Cardiac fibroblast (primary cell): Measurements from ENCODE around the gene CHMP4B.

Source experiments
- DNase-seq, 2 donors: peaks; one replicate each; pipeline versions ENCODE4 v3.0.0 to v3.0.0-alpha.2; 2010; ENCODE audit warnings: low read depth in 2 of 2
- H3K4me3 ChIP-seq, 2 donors: replicated peaks in 1 of 2; 1 replicate in 1 of 2; 2 replicates in 1 of 2; pipeline ENCODE4 v1.5.1; 2011; ENCODE audit warnings: low read depth in 2 of 2, low read length in 2 of 2, mild to moderate bottlenecking in 2 of 2, moderate library complexity in 1 of 2
- CTCF ChIP-seq: IDR thresholded peaks from one replicate; pipeline ENCODE4 v1.5.1; 2011; ENCODE audit warnings: low read depth, mild to moderate bottlenecking, low read length, inconsistent platforms

Gene CHMP4B

GRCh38 chr20:33880396-33880795, 69.2 kb downstream of the CHMP4B start:
- no peak for DNase-seq
- TF ChIP-seq CTCF: no peak

GRCh38 chr20:33881989-33882388, 70.8 kb downstream of the CHMP4B start:
- no peak overlapping the region for H3K4me3 ChIP-seq
- no peak for DNase-seq
- TF ChIP-seq CTCF: no peak

More at GRCh38 chr20:33880396-33880795, 69.2 kb downstream of the CHMP4B start:
- no peak overlapping the region for H3K4me3 ChIP-seq

- no peak for DNase-seq
- H3K4me3 ChIP-seq: no peak overlapping the region
Observed at GRCh38 chr20:33882481-33882880, 71.3 kb downstream of the CHMP4B start.

GRCh38 chr20:33883164-33883563, 72.0 kb downstream of the CHMP4B start:
- no peak for TF ChIP-seq CTCF
- H3K4me3 ChIP-seq: no peak overlapping the region
- DNase-seq: no peak

More at GRCh38 chr20:33882481-33882880, 71.3 kb downstream of the CHMP4B start:
- TF ChIP-seq CTCF: no peak

- H3K4me3 ChIP-seq: no peak overlapping the region
- no peak for DNase-seq
- TF ChIP-seq CTCF: no peak
Observed at GRCh38 chr20:33884633-33885032, 73.5 kb downstream of the CHMP4B start.

GRCh38 chr20:33889312-33889711, 78.2 kb downstream of the CHMP4B start:
- no peak overlapping the region for H3K4me3 ChIP-seq
- DNase-seq: no peak
- TF ChIP-seq CTCF: no peak

GRCh38 chr20:33890557-33890956, 79.4 kb downstream of the CHMP4B start:
- no peak for DNase-seq
- H3K4me3 ChIP-seq: no peak overlapping the region
- no peak for TF ChIP-seq CTCF
